ENCODE results near the gene PID1. TPM values are rescaled to one million over a fixed set of nuclear protein-coding genes. Genes with fewer than 3 reads are reported as not detected.

Gene PID1
- total RNA-seq, 1 experiment from 2014 or later, result 0.15 TPM

- Histone ChIP-seq H3K4me1 (ENCODE audit: control insufficient read depth in 1 of 2, insufficient read depth in 2 of 2, low read length in 2 of 2) (no peaks in the 10 kb centered on the region), H3K27ac (ENCODE audit: low read depth, low read length) (no peak overlapping the region), H3K9me3 (ENCODE audit: control insufficient read depth in 1 of 2, insufficient read depth in 1 of 2, low read depth in 1 of 2, low read length in 2 of 2) (no peaks in the 10 kb centered on the region), H3K4me2 (ENCODE audit: low read length) (no peak overlapping the region), H3K27me3 (ENCODE audit: insufficient read depth, low read length) (no peaks in the 10 kb centered on the region), H3K9ac (ENCODE audit: low read length) (no peak overlapping the region), H4K20me1 (ENCODE audit: insufficient read depth) (no peaks in the 10 kb centered on the region), H2AFZ (ENCODE audit: low read depth, low read length, poor library complexity, severe bottlenecking) (no peak overlapping the region), H3K4me3 (replicated peaks in 1 of 2; ENCODE audit: low read depth in 1 of 2, low read length in 2 of 2) (no peak overlapping the region), H3K9me2 (ENCODE audit: insufficient read depth) (no peaks in the 10 kb centered on the region), H3K79me2 (ENCODE audit: insufficient read depth, low read length) (no peaks in the 10 kb centered on the region), H3K36me3 (ENCODE audit: control insufficient read depth in 1 of 2, insufficient read depth in 2 of 2, low read length in 2 of 2) (no peaks in the 10 kb centered on the region)
- no peak for TF ChIP-seq ZBTB33 (IDR thresholded peaks at IDR 0.05; ENCODE audit: extremely low read depth, insufficient replicate concordance, low read length)
- no peak for TF ChIP-seq ELF1 (IDR thresholded peaks at IDR 0.05; ENCODE audit: borderline replicate concordance, low read depth)
- TF ChIP-seq YY1 (IDR thresholded peaks at IDR 0.05; ENCODE audit: extremely low read depth, insufficient replicate concordance, low read depth, low read length), result no peak
- no peak for TF ChIP-seq EZH2 (IDR thresholded peaks at IDR 0.05)
- no peak for TF ChIP-seq SRF (IDR thresholded peaks at IDR 0.05; ENCODE audit: low read depth)
- no peak for TF ChIP-seq SP1 (IDR thresholded peaks at IDR 0.05; ENCODE audit: low read depth)
- TF ChIP-seq CBX3 (IDR thresholded peaks at IDR 0.05; ENCODE audit: low read depth), result no peak
- no peak for TF ChIP-seq ZNF274 (IDR thresholded peaks at IDR 0.05; ENCODE audit: low read depth, low read length)
- no peak for TF ChIP-seq EZH2phosphoT487 (IDR thresholded peaks at IDR 0.05; ENCODE audit: borderline replicate concordance)
- no peak for TF ChIP-seq CEBPB (IDR thresholded peaks at IDR 0.05; ENCODE audit: low read depth)
- TF ChIP-seq REST (IDR thresholded peaks at IDR 0.05; ENCODE audit: low read depth), result no peak
- TF ChIP-seq TCF7L2 (IDR thresholded peaks at IDR 0.05; ENCODE audit: borderline replicate concordance, extremely low read depth, insufficient read depth, insufficient read length), result no peak
- no peak for TF ChIP-seq CTCF (IDR thresholded peaks at IDR 0.05 in 2 of 3, conservative IDR thresholded peaks at IDR 0.05 in 1 of 3; ENCODE audit: borderline replicate concordance in 1 of 3, insufficient read depth in 1 of 3, low read depth in 2 of 3, low read length in 2 of 3)
- TF ChIP-seq SIN3A (IDR thresholded peaks at IDR 0.05; ENCODE audit: low read depth), result no peak
- no peak for TF ChIP-seq ATF3 (IDR thresholded peaks at IDR 0.05)
- TF ChIP-seq FOSL1 (IDR thresholded peaks at IDR 0.05; ENCODE audit: low read depth), result no peak
- no peak for TF ChIP-seq POLR2AphosphoS5 (IDR thresholded peaks at IDR 0.05; ENCODE audit: low read depth, low read length)
- TF ChIP-seq MAX (IDR thresholded peaks at IDR 0.05), result no peak
- TF ChIP-seq JUND (IDR thresholded peaks at IDR 0.05), result no peak
- ChIA-PET CTCF (no interaction called here), POLR2A (no interaction called here), RAD21 (ENCODE audit: low non-redundant PET in 1 of 2, low total read pairs in 2 of 2, uncharacterized antibody in 2 of 2, unreplicated experiment in 2 of 2) (no interaction called here)
- no TSS peak for BruUV-seq (replicated peaks)
- intact Hi-C loops (cut with micrococcal nuclease), result no loop called here
- no peak for DNase-seq (ENCODE audit: low read depth, low spot score)
- no peak for ATAC-seq
These were observed 90.4 kb downstream of the PID1 start for GRCh38 chr2:229180658-229181057.

Measured in HCT116 (cell line).